GM19238 (cell line): ENCODE data around the gene PLEKHA7.
"Not testable (repeated sequence)": the region's sequence is repeated elsewhere in the genome, so short reads cannot be mapped to it uniquely, and the experiment has no call there.

ENCODE experiments used
- DNase-seq: peaks from one replicate; pipeline ENCODE4 v3.0.0; 2011; ENCODE audit warnings: low spot score; ENCODE audit not compliant: insufficient read length

The PLEKHA7 gene

GRCh38 chr11:16889905-16890304, 124.3 kb downstream of the PLEKHA7 start:
- DNase-seq, result no peak

- DNase-seq, result not testable (repeated sequence)
Observed at GRCh38 chr11:16889010-16889409, 125.2 kb downstream of the PLEKHA7 start.

GRCh38 chr11:16887887-16888286, 126.3 kb downstream of the PLEKHA7 start:
- not testable (repeated sequence) for DNase-seq

GRCh38 chr11:16883174-16883573, 131.0 kb downstream of the PLEKHA7 start:
- no peak for DNase-seq

- no peak for DNase-seq
Observed at GRCh38 chr11:16881766-16882165, 132.4 kb downstream of the PLEKHA7 start.

- DNase-seq, result no peak
Observed at GRCh38 chr11:16881074-16881709, 133.0 kb downstream of the PLEKHA7 start.

GRCh38 chr11:16880184-16880801, 133.9 kb downstream of the PLEKHA7 start:
- DNase-seq, result no peak

- no peak for DNase-seq
Observed at GRCh38 chr11:16879690-16880089, 134.5 kb downstream of the PLEKHA7 start.

- no peak for DNase-seq
Observed at GRCh38 chr11:16876837-16877236, 137.4 kb downstream of the PLEKHA7 start.

- DNase-seq, result no peak
Observed at GRCh38 chr11:16876053-16876752, 138.0 kb downstream of the PLEKHA7 start.

- no peak for DNase-seq
Observed at GRCh38 chr11:16874275-16874975, 139.8 kb downstream of the PLEKHA7 start.

GRCh38 chr11:16873289-16873688, 140.9 kb downstream of the PLEKHA7 start:
- no peak for DNase-seq

GRCh38 chr11:16871368-16871767, 142.8 kb downstream of the PLEKHA7 start:
- DNase-seq, result no peak

- no peak for DNase-seq
Observed at GRCh38 chr11:16867097-16867496, 147.1 kb downstream of the PLEKHA7 start.

GRCh38 chr11:16864428-16864827, 149.8 kb downstream of the PLEKHA7 start:
- DNase-seq, result not testable (repeated sequence)

- DNase-seq, result no peak
Observed at GRCh38 chr11:16863389-16863788, 150.8 kb downstream of the PLEKHA7 start.

- DNase-seq, result no peak
Observed at GRCh38 chr11:16862726-16863125, 151.5 kb downstream of the PLEKHA7 start.

- DNase-seq, result no peak
Observed at GRCh38 chr11:16861862-16862261, 152.4 kb downstream of the PLEKHA7 start.

- DNase-seq, result no peak
Observed at GRCh38 chr11:16860617-16861016, 153.6 kb downstream of the PLEKHA7 start.

GRCh38 chr11:16859651-16860050, 154.6 kb downstream of the PLEKHA7 start:
- DNase-seq, result no peak

GRCh38 chr11:16857186-16857585, 157.0 kb downstream of the PLEKHA7 start:
- DNase-seq, result no peak

- no peak for DNase-seq
Observed at GRCh38 chr11:16856022-16856471, 158.2 kb downstream of the PLEKHA7 start.
